ENCODE data around the gene LASP1.

- no peak for TF ChIP-seq CTCF (IDR thresholded peaks at IDR 0.05)
- no peak for TF ChIP-seq POLR2A (IDR thresholded peaks at IDR 0.05)
Observed at GRCh38 chr17:38882870-38883269, 13.0 kb downstream of the LASP1 start.

Measured in body of pancreas (tissue), 4 donors.